ENCODE results near the gene GPR143.

The GPR143 gene

DNA sequence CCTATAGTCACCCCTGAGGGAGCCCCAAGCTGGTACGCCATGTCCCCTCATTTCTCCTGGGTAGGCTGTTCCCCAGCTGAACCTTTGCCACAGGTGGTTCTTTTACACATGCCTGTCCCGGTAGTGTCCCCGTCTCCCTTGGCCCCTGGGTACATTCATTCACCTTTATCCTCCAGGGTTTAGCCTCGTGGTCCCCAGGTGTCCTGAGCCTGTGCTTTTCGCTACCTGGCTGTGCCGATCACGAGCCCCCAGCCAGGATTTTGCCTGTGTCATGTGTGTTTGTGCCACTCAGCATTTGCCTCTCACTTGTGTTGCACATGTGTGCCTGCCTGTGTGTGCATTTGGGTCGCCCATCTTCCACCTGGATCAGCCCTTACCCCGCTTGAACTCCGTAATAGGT, 57.6 kb downstream of the GPR143 start:
- no peak for DNase-seq (ENCODE audit: low read depth in 3 of 3)

DNA sequence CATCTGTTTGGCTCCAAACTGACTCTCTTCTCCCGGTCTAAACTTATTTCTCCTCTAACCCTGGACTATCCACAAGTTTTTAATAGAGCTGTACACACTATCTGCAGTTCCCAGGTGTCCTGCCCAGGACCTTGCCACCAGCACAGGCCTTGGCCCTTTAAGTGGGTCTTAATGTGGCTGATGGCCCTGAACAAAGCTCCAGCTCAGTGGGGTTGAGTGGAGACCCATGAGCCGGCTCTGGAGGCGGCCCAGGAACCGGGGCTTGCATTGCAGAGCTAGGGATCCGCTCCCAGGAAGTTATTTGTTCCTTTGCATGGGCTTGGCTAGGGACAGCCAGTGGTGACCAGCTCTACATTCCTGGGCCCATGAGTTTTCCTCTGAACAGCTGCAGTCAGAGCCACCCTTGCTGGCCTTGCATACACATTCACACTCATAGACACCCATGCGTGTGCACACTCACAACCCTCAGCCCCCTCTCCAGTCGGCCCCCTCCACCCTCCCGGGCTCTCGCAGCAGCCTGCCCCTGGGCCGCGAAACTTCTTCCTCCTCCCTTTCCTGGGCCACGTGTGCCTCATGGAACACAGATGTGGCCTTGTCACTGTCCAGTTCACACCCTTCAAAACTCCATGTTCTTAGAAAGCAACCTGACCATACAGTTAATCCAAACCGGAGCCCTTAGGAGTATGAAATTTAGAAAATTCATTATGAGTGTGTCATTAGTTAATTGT, 58.2 kb downstream of the GPR143 start:
- no peak for DNase-seq (ENCODE audit: low read depth in 3 of 3)

DNA sequence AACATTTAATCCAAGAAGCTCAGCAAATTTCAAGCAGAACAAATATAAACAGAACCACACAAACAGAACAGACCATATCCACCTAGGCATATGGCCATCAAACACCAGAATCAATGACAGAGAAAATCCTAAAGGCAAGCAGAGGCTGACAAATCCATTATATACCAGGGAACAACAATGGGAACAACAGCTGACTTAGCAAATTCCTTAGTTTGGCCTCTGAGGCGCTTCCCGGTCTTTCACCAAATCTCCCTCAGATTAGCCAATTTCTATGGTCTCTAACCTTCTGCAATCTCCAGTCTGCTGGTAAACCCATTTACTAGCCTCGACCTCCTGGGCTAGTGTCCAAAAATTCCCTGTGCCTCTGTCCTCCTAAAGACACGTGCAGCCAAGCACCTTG, 59.2 kb downstream of the GPR143 start:
- no peak for DNase-seq (ENCODE audit: low read depth in 3 of 3)

DNA sequence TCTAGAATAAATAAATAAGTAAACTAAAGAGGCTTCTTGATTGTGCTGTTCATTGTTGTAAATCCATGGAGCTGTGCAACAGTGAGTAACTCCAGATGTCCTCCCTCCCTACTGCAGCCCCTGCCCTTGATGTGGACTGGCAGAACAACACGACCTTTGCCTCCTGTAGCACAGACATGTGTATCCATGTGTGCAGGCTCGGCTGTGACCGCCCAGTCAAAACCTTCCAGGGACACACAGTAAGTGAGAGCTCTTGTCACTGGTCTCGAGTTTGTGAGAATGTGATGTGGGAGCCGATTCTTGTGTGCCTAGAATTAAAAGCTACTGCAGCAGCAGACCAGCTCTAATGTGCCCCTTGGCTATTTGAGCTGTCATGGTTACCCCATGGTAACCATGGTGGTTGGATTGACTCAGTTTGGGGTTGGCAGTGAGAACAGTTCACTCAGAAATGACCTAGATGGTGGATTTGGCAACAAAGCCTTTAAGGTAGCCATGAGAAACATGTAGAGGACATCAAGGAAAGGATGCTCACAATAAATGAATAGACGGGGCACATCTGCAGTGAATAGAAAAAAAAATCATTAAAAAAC, 60.7 kb downstream of the GPR143 start:
- DNase-seq (ENCODE audit: low read depth in 3 of 3): no peak

DNA sequence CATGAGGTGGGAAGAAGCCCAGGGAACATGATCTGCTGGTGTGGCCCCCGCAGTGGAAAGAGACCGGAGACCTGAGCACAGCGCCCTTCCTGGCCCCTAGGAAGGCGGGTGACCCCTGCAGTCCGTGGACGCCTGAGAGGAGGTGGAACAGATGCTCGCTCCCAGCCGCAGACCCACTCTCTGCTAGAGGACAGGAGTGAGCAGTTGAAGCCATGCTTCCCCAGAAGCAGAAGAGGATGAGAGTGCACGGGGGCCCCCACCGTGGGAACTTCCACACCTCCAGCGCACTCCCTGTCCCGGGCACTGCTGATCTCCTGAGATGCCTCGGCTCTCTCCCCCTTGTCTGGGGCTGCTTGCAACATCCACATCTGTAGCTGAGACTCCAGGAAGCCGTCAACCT, 62.2 kb downstream of the GPR143 start:
- DNase-seq (ENCODE audit: low read depth in 3 of 3): no peak

DNA sequence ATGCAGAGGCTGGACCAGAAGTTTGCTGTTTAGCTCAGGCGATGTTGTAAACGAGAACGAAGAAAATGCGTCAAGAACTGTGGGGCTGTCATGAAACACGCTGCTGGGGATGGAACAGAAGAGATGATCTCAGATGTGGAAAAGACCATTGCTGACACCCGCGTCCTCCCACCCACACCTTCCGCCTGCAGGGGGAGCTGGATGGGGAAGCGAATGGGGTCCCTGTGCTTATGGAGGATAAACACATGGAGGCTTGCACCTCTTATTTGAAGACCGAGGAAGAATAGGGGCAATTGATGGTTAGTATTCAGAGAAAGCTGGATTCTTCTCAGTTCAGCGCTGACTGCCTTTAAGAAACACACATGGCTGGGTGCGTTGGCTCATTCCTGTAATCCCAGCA, 63.9 kb downstream of the GPR143 start:
- no peak for DNase-seq (ENCODE audit: low read depth in 3 of 3)

DNA sequence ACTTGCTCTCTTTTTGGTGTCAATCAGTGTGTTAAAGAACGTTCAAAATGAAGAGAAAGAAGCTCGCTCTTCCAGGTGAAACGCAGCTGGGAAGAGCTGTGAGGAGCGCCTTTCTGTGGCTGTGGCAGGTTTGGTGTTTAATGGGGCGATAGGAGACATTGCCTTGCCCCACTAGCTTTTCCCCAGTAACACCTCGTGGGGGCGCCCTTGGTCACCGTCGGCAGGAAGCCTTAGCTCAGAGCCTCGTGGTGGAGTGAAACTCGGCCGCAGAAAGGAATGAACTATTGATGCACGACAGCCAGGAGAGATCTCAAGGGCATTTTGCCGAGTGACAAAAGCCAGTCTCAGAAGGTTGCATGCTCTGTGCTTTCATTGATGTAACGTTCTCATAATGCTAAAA, 65.1 kb downstream of the GPR143 start:
- DNase-seq (ENCODE audit: low read depth in 3 of 3): no peak

DNA sequence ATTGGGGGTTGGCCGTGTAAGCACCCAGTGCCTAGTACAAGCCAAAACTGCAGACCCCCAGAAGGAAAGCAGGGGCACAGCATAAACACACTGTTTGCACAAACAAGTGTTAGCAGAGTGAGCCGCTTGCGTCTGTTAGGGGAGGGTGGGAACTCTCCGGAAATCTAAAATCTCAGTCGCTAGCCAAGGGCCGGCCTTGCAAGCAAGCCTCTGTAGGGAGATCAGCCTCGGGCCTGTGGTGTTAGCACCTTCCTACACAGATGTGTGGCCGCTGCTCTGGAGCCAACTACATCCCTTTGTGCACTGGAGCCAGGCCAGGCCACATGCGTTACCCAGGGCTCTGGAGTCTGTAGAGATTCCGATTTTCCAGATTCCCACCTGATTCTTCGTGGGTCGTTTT, 67.1 kb downstream of the GPR143 start:
- DNase-seq (ENCODE audit: low read depth in 3 of 3): no peak

DNA sequence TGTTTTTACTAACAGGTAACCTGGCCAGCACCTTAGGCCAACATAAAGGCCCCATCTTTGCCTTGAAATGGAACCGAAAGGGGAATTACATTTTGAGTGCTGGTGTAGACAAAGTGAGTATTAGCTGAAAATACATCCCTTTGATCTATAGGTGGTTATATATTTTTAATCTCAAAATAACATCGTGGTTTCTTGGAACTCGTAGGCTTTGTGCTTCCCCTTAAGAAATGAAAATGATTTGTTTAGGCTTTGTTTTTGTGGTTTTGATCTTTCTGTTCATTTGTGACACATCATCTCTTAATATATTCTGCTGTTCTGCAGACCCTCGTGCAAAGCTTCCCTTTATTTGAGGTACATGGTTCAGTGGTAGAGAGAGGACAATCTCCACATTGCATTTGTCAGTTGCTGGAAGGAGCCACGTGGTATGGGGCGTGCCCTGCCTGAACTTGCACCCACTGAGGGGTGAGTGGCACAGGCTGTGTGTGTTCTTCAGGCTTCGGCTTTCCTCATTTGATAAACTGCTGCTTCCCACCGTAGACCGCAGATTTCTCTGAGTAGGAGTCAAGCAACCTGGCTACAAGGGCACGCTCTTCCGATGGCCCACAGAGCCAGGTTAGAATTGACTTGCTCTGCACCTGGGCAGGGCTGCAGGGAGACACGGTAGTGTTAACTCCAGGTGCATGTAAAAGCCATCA, 72.2 kb downstream of the GPR143 start:
- no peak for DNase-seq (ENCODE audit: low read depth in 3 of 3)

DNA sequence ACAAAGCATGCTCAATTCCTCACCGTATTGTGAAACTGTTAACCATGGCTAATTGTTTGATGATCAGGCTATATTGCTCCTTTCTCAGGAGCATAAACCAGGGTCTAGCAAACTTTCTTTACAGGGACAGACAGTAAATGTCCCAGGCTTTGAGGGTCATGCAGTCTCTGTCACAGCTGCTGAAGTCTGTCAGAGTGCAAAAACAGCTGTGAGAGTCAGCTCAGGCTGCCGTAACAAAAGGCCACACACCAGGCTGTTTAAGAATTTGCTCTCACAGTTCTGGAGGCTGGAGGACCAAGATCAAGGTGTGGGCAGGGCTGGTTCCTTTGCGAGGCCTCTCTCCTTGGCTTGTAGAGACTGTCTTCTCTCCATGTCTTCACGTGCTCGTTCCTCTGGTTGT, 75.6 kb downstream of the GPR143 start:
- DNase-seq (ENCODE audit: low read depth in 3 of 3): no peak

DNA sequence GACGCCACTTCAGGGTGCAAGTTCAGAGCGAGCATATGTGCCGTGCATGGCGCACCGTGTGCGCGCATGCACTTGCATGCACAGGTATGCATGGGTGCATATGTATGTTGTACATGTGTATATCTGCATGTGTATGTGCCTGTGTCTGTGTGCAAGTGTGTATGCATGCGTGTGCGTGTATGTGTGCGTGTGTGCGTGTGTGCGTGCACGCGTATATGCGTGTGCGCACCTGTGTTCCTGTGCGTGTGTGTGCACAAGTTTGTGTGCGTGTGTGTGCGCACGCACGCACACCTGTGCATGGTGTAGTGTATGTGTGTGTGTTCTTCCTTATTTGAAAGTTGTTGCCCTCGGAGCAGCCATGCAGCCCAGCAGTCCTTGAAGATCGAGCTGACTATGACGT, 76.8 kb downstream of the GPR143 start:
- DNase-seq (ENCODE audit: low read depth in 3 of 3): no peak

DNA sequence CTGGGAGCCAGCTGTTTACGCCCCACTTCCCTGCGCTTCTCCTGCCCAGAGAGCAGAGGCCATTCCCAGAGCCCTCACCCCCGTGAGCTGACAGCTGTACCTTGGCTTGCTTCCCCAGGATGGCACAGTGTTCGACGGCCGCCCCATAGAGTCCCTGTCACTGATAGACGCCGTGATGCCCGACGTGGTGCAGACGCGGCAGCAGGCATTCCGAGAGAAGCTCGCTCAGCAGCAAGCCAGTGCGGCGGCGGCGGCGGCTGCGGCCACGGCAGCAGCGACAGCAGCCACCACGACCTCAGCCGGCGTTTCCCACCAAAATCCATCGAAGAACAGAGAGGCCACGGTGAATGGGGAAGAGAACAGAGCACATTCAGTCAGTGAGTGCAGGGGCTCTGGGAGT, 77.7 kb downstream of the GPR143 start:
- DNase-seq (ENCODE audit: low read depth in 3 of 3): no peak

DNA sequence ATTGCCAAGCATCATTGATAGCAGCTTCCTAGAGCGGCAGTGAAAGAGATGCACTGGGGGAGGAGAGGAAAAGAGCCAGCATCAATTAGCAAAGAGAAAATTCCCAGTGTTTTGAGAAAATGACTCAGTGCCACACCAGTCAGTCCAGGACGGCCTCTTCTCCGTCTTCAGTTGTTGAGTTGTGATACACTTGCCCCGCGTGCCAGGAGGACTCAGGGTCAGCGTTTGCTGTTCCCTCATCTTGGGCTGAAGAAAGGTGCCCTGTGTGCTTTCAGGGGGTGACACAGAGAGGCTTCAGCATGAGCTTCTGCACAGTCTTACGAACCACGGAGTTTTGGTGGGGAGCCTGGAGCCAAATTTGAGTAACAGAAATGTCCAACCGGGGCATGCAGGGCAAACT, 82.3 kb downstream of the GPR143 start:
- no peak for DNase-seq (ENCODE audit: low read depth in 3 of 3)

DNA sequence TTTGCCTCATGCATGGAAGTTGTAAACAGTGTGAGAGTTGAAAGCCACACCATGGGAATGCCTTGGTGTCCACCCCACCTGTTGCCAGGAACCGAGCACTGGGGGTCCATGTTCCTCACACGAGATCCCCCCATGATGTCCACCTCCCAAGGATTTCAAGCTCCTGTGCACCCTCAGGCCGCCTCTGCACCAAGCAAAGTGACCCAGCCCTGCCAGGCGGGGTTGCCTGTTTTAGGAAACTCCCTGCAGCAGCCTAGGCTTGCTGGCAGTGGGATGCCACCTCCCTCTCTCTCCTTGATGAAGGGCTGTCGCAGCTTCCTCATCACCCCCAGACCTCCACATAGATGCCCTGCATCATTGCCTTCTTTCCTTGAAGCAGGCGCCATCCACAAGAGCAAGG, 82.8 kb downstream of the GPR143 start:
- no peak for DNase-seq (ENCODE audit: low read depth in 3 of 3)

DNA sequence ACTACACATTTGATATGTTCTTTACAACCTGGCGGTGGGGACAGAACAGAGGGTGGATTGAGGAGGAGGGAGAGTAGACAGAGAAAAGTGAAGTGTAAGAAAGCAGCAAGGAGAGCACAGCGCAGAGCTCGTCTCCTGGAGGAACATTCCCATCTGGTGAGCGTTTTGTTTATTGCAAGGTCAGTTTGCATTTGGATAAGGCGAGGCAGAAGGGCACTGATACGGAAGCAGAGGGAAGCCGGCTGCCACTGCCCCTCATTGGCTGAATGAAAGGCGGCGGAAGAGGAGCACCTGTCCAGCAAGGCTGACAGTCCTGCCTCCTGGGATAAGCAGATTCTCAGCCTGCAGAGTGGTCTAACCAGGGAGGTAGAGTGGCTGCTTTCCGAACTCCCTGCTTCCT, 83.2 kb downstream of the GPR143 start:
- no peak for DNase-seq (ENCODE audit: low read depth in 3 of 3)

DNA sequence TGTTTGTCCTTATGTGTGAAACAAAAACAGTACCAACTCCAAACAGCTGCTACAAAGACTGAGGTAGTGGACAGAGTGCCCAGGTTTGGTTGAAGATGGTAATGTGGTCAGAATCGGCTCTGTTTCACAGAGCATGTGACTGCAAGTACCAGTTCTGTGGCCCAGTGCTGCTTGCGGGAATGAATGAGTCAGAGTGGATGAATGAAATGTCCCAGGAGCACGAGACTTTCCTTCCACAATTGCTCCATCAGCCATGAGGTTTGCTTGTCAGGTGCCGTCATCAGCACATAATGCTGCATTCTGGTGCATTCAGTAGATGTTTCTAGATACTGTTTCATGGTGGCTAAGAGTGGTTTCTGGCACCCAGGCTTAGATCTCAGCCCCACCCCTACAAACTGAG, 84.2 kb downstream of the GPR143 start:
- DNase-seq (ENCODE audit: low read depth in 3 of 3): no peak

DNA sequence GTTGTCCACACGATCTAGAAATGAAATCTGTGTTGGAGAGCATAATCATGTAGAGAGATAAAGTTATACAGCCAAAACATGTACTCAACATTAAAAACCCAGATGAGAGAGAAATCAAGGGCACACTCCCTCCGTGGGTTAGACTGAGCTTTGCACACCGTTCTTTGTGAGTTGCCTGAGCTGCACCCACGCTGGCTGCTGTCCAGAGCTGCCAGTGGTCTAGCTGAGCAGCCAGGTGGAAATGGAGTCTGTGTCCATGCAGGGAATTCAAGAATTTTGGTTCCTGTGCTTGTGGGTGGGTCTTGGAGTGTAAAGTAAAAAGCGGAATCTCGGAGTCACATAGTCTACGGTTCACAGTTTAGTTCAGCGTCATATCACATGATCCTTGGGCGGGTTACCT, 84.6 kb downstream of the GPR143 start:
- no peak for DNase-seq (ENCODE audit: low read depth in 3 of 3)

DNA sequence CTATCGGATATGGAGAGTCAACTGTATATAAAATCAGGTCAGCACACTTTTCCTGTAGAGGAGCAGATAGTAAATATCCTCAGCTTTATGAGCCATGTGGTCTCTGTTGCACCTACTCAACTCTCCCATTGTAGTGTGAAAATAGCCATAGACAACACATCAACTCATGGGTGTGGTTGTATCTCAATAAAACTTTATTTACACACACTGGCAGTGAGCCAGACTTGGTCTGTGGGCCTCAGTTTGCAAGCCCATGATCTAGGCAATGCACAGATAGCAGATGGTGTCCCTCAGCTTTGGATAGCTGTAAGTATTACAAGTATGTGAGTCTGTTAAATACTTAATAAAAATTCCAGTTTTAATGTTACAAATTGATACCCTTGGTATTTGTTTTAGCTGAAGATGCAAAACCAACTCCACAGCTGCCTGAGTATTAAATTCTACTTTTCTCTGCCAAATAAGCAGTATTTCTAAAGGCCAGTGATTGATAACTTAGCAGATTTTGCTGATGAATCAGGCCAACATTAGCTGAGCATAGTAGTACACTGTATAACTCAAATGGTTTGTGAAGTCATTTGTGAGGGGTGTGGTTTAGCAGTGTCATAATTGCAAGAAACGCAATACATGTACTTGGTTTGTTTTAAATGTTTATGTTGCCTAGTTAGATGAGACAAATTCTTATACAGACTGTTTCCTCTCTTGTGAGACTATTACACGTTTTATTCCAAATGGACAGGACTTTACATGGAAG, 87.3 kb downstream of the GPR143 start:
- DNase-seq (ENCODE audit: low read depth in 3 of 3): no peak

DNA sequence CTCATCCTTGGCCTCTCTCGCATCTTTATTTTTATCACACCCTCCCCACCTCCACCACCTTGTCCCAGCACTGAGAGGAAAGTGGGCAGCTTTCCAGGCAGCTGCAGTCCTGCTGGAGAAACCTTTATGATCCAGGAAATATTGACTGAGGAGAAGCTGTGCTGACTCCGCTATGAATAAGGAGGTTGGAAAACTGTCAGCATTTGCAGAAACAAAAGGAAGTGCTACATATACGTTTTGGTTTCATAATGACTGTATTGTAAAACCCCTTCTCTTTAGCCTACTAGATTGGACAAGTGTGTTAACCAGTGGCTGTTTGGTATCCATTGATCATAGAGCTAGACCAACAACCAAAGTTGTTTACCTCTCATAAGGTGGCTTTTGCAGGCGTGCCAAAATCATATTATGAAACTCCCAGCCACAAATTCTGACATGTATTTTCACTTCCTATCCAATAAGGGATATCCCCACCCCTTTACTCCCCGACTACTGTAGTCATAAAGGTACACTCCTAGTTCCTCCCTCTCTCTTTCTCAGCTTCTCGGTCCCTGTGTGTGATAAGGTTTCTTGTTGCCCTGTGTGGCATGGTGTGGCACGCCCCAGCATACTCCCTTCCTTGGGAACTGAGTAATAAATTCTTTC, 88.4 kb downstream of the GPR143 start:
- peak in 2 of 3 experiments; percentile 5 to 7 for DNase-seq (ENCODE audit: low read depth in 3 of 3)

DNA sequence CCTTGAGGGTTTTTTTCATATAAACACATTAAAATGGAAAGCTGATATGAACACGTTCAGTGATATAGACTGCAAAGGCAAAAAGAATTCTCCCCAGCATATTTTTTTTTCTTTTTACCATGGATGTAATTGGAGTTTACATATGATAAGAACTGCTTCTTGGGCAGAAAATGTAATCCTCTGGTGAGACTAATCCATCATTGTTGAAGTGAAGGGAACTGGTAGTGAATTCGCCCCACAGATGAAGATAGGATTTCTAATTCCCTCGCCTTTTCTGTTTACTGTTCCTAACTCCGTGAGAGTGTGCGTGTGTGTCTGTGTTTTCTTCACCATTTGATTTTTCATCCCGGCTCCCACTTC, 88.9 kb downstream of the GPR143 start:
- DNase-seq (ENCODE audit: low read depth in 3 of 3): no peak

DNA sequence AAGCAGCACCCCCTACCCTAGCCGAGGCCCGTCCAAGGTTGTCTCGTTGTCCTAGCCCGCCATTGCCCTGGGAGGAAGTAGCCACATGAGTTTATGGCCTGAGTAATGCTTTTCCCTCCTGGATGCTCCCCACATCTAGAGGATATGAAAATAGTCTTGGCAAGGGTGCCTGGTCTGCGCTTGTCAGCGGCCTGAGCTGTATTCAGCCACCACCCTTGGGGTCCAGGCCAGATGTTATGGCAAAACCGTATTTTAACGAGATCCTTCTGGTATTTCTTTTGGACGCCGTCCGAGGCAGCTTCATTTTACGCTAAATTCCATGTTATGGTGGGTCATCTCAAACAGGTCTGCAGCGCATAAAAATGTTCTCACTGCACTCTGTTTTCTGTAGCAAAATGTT, 89.3 kb downstream of the GPR143 start:
- no peak for DNase-seq (ENCODE audit: low read depth in 3 of 3)

Data from stimulated activated CD4-positive, alpha-beta T cell treated with anti-CD3 and anti-CD28 coated beads, TNF-alpha, amount 100 ng/mL, for 24 hours (primary cell).